Tibial nerve (tissue), 4 donors: ENCODE measurements around the gene GDI1. TPM values are rescaled to one million over a fixed set of nuclear protein-coding genes. Genes with fewer than 3 reads are reported as not detected.

Experiments
- DNase-seq, 2 donors: peaks; one replicate each; pipeline ENCODE4 v3.0.0-alpha.2; 2019; ENCODE audit warnings: low spot score in 2 of 2
- H3K27ac ChIP-seq, 4 donors: fragments of 200-600 bp; sonication (generic) in 3 of 4; one replicate each; pipeline ENCODE4 v1.5.1; 2017 to 2019; ENCODE audit warnings: mild to moderate bottlenecking in 1 of 4
- H3K27me3 ChIP-seq, 2 donors: fragments of 200-600 bp; sonication (generic) in 1 of 2; one replicate each; pipeline versions ENCODE4 v1.5.1 to v1.6.0; 2017 to 2019
- H3K36me3 ChIP-seq, 3 donors: fragments of 200-600 bp; sonication (generic); one replicate each; pipeline ENCODE4 v1.5.1; 2018 to 2019
- H3K4me1 ChIP-seq, 4 donors: fragments of 200-600 bp; sonication (generic) in 3 of 4; one replicate each; pipeline ENCODE4 v1.5.1; 2017 to 2019
- H3K4me3 ChIP-seq, 4 donors: fragments of 200-600 bp; sonication (generic) in 3 of 4; one replicate each; pipeline ENCODE4 v1.5.1; 2017 to 2019; ENCODE audit warnings: mild to moderate bottlenecking in 1 of 4, moderate library complexity in 1 of 4
- H3K9me3 ChIP-seq, 4 donors: fragments of 200-600 bp; sonication (generic) in 3 of 4; one replicate each; pipeline ENCODE4 v1.5.1; 2017 to 2019
- EP300 ChIP-seq, 2 donors: sonication (generic); formaldehyde crosslinking; IDR thresholded peaks; one replicate each; pipeline ENCODE4 v1.6.1; 2017; ENCODE audit warnings: antibody characterized with exemption in 2 of 2, mild to moderate bottlenecking in 1 of 2
- POLR2A ChIP-seq, 2 donors: fragments of 450-650 bp; IDR thresholded peaks; one replicate each; pipeline ENCODE4 v1.6.1; 2017; ENCODE audit warnings: antibody characterized with exemption in 2 of 2, mild to moderate bottlenecking in 2 of 2, moderate library complexity in 2 of 2
- WGBS, 2 donors: methylation state at CpG; one replicate each; pipeline ENCODE4 v1.1.5; 2018; 5-methylcytosine and 5-hydroxymethylcytosine counted together
- total RNA-seq, 4 donors: library from RNA; depleted of rRNA; stranded (reverse); fragments of >200 nt; gene quantifications; one replicate each; pipeline ENCODE4 v1.1.0, GENCODE V29; 2016
- TF ChIP-seq, protein P1 (sequence below), 5 experiments: fragments of 200-600 bp in 3 of 5; fragments of 450-650 bp in 2 of 5; sonication (generic) in 3 of 5; IDR thresholded peaks; one replicate each; pipeline ENCODE4 v1.5.1; 2016 to 2019; ENCODE audit warnings: antibody characterized with exemption in 5 of 5, mild to moderate bottlenecking in 3 of 5, moderate library complexity in 2 of 5

GDI1 gene
- total RNA-seq, 4 donors from 2014 or later, result 114 to 179 (median 152) TPM

DNA sequence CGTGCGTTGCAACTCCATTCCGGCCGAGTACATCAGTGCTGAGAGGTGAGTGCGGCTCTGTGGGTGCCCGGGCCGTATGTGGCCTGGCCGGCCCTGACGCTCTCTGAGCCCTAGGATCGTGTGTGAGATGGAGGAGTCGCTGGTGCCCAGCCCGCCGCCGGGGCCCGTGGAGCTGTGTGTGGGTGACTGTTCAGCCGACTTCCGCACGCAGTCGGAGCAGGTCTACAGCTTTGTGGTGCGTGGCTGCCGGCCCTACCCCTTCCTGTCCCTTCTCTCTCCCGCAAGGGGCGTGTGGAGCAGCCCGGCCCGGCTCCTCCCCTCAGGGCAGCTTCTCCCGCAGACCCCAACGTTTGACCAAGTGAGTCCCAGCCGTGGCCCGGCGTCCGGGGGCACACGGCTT lies 29.1 kb downstream of the GDI1 start:
- 86 to 92% methylated on average over 15 to 28 of the region's 32 CpGs for WGBS, 2 donors
- TF ChIP-seq, protein P1, sequence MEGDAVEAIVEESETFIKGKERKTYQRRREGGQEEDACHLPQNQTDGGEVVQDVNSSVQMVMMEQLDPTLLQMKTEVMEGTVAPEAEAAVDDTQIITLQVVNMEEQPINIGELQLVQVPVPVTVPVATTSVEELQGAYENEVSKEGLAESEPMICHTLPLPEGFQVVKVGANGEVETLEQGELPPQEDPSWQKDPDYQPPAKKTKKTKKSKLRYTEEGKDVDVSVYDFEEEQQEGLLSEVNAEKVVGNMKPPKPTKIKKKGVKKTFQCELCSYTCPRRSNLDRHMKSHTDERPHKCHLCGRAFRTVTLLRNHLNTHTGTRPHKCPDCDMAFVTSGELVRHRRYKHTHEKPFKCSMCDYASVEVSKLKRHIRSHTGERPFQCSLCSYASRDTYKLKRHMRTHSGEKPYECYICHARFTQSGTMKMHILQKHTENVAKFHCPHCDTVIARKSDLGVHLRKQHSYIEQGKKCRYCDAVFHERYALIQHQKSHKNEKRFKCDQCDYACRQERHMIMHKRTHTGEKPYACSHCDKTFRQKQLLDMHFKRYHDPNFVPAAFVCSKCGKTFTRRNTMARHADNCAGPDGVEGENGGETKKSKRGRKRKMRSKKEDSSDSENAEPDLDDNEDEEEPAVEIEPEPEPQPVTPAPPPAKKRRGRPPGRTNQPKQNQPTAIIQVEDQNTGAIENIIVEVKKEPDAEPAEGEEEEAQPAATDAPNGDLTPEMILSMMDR (IDR thresholded peaks at IDR 0.05), result no peak
- TF ChIP-seq EP300 (IDR thresholded peaks at IDR 0.05), result no peak
- no peak for TF ChIP-seq POLR2A (IDR thresholded peaks at IDR 0.05)
- Histone ChIP-seq H3K9me3 (no peaks in the 10 kb centered on the region), H3K27me3 (no peaks in the 10 kb centered on the region), H3K27ac (no peak overlapping the region), H3K4me1 (peaks cover 0 to 11% (median 0%) of the 10 kb centered on the region in 4 donors), H3K4me3 (no peak overlapping the region), H3K36me3 (peaks cover 0 to 76% (median 0%) of the 10 kb centered on the region in 3 donors)
- DNase-seq, result no peak

DNA sequence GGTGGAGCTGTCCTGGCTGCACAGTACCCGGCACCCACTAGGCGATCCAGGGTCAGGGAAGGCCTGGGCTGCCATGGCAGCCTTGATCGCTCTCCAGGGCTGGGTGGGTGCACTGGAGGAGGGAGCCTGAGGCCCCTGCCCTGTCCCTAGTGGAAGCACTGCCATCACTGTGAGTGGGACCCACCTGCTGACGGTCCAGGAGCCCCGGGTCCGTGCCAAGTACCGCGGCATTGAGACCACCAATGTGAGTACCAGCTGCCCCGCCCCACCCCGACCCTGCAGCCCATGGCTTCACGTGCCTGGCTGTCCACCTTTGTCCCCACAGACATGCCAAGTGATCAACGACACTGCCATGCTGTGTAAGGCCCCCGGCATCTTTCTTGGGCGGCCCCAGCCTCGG lies 30.0 kb downstream of the GDI1 start:
- H3K9me3 ChIP-seq, result no peaks in the 10 kb centered on the region

DNA sequence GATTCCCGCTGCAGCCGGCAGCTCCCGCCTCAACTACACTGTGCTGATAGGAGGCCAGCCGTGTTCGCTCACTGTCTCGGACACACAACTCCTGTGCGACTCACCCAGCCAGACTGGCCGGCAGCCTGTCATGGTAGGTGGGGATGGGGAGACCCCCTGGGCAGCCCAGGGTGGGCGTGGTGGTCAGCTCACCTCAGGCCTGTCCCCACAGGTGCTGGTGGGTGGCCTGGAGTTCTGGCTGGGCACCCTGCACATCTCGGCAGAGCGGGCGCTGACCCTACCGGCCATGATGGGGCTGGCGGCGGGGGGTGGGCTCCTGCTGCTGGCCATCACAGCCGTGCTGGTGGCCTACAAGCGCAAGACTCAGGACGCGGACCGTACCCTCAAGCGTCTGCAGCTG lies 30.6 kb downstream of the GDI1 start:
- WGBS, 2 donors, result 100% methylated on average over 1 of the region's 21 CpGs; no CpG with 5 or more reads in 1 of the 2 donors
- no peak overlapping the region for H3K27ac ChIP-seq
- no peak for TF ChIP-seq POLR2A (IDR thresholded peaks at IDR 0.05)
- H3K4me1 ChIP-seq, result no peaks in the 10 kb centered on the region
- no peaks in the 10 kb centered on the region for H3K9me3 ChIP-seq
- H3K27me3 ChIP-seq, result no peaks in the 10 kb centered on the region
- no peak overlapping the region for H3K4me3 ChIP-seq
- DNase-seq, result no peak
- peaks cover 0 to 91% (median 0%) of the 10 kb centered on the region in 3 donors for H3K36me3 ChIP-seq

More for the DNA sequence above, 30.0 kb downstream of the GDI1 start:
- Histone ChIP-seq H3K4me3 (no peak overlapping the region), H3K27me3 (no peaks in the 10 kb centered on the region), H3K27ac (no peak overlapping the region), H3K36me3 (peaks cover 0 to 85% (median 0%) of the 10 kb centered on the region in 3 donors), H3K4me1 (peaks cover 0 to 2% (median 0%) of the 10 kb centered on the region in 4 donors)
- 96 to 100% methylated on average over 1 to 5 of the region's 15 CpGs for WGBS, 2 donors
- no peak for DNase-seq
- no peak for TF ChIP-seq POLR2A (IDR thresholded peaks at IDR 0.05)
- TF ChIP-seq, protein P1 (IDR thresholded peaks at IDR 0.05), result no peak
- no peak for TF ChIP-seq EP300 (IDR thresholded peaks at IDR 0.05)

DNA sequence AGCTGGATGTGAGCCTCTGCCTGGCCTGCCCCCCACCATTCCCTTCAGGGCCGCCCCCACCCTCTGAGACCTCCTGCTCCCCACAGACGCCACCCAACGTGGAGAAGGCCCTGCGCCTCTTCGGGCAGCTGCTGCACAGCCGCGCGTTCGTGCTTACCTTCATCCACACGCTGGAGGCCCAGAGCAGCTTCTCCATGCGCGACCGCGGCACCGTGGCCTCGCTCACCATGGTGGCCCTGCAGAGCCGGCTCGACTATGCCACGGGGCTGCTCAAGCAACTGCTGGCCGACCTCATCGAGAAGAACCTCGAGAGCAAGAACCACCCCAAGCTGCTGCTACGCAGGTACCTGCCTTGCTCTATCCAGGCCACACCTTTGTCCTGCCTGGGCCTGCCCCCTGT lies 31.3 kb downstream of the GDI1 start:
- H3K9me3 ChIP-seq, result no peaks in the 10 kb centered on the region
- H3K27me3 ChIP-seq, result no peaks in the 10 kb centered on the region
- no peaks in the 10 kb centered on the region for H3K4me1 ChIP-seq
- no peak overlapping the region for H3K27ac ChIP-seq
- TF ChIP-seq, protein P1 (IDR thresholded peaks at IDR 0.05), result no peak
- TF ChIP-seq EP300 (IDR thresholded peaks at IDR 0.05) (no peak), POLR2A (IDR thresholded peaks at IDR 0.05) (no peak)
- WGBS, 2 donors, result 95 to 100% methylated on average over 2 to 16 of the region's 23 CpGs
- DNase-seq, result no peak
- H3K4me3 ChIP-seq, result no peak overlapping the region
- H3K36me3 ChIP-seq, result peaks cover 0 to 95% (median 0%) of the 10 kb centered on the region in 3 donors

DNA sequence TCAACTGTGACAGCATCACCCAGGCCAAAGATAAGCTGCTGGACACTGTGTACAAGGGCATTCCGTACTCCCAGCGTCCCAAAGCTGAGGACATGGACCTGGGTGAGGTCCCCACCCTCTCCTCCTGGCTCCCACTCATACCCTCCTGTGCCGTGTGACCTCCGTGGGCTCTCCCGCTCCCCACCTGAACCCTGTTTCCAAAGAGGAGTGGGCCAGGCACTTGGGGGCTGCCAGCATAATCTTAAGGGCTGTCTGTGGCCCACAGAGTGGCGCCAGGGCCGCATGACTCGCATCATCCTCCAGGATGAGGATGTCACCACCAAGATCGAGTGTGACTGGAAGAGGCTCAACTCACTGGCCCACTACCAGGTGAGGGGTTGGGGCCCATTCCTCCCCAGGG lies 32.2 kb downstream of the GDI1 start:
- TF ChIP-seq, protein P1 (IDR thresholded peaks at IDR 0.05), result no peak
- TF ChIP-seq EP300 (IDR thresholded peaks at IDR 0.05) (no peak), POLR2A (IDR thresholded peaks at IDR 0.05) (no peak)
- no peak for DNase-seq
- H3K4me3 ChIP-seq, result no peak overlapping the region
- H3K27ac ChIP-seq, result no peak overlapping the region
- H3K27me3 ChIP-seq, result no peaks in the 10 kb centered on the region
- peaks cover 0 to 88% (median 0%) of the 10 kb centered on the region in 3 donors for H3K36me3 ChIP-seq
- H3K9me3 ChIP-seq, result no peaks in the 10 kb centered on the region
- no peaks in the 10 kb centered on the region for H3K4me1 ChIP-seq
- WGBS, 2 donors, result 82 to 84% methylated on average over 4 to 9 of the region's 9 CpGs

DNA sequence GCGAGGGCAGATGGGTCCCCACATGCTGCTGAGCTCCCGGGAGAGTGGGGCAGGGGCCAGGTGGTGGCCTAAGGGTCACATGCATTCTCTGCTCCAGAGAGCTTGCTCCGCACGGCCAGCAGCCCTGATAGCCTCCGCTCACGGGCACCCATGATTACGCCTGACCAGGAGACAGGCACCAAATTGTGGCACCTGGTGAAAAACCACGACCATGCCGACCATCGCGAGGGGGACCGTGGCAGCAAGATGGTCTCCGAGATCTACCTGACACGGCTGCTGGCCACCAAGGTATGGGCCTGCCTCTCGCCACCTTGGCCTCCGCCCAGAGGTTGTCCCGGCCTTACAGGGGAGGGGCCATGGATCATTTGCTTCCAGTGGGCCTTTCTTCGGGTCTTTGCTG lies 32.9 kb downstream of the GDI1 start:
- DNase-seq, result no peak
- Histone ChIP-seq H3K36me3 (peaks cover 0 to 80% (median 0%) of the 10 kb centered on the region in 3 donors), H3K9me3 (no peaks in the 10 kb centered on the region), H3K4me3 (no peak overlapping the region), H3K4me1 (no peaks in the 10 kb centered on the region), H3K27ac (no peak overlapping the region), H3K27me3 (no peaks in the 10 kb centered on the region)
- 89 to 97% methylated on average over 11 to 15 of the region's 18 CpGs for WGBS, 2 donors
- TF ChIP-seq, protein P1 (IDR thresholded peaks at IDR 0.05), result no peak
- TF ChIP-seq EP300 (IDR thresholded peaks at IDR 0.05), result no peak
- TF ChIP-seq POLR2A (IDR thresholded peaks at IDR 0.05), result no peak
